Lower leg skin (tissue), 4 donors: ENCODE results near the gene IPO9. TPM values are rescaled to one million over a fixed set of nuclear protein-coding genes. Genes with fewer than 3 reads are reported as not detected.

ENCODE experiments used
- DNase-seq, 2 donors: peaks; one replicate each; pipeline ENCODE4 v3.0.0-alpha.2; 2019; ENCODE audit warnings: low spot score in 2 of 2
- H3K4me3 ChIP-seq: fragments of 200-600 bp; sonication (generic); 2 replicates; pipeline ENCODE4 v1.5.1; 2017; ENCODE audit warnings: mild to moderate bottlenecking, low read depth; ENCODE audit not compliant: poor library complexity, severe bottlenecking
- POLR2A ChIP-seq, 2 donors: fragments of 450-650 bp; IDR thresholded peaks; one replicate each; pipeline ENCODE4 v1.6.1; 2016 to 2017; ENCODE audit warnings: antibody characterized with exemption in 2 of 2, mild to moderate bottlenecking in 1 of 2, moderate library complexity in 1 of 2
- WGBS, 2 donors: methylation state at CpG; one replicate each; pipeline ENCODE4 v1.1.5; 2018; 5-methylcytosine and 5-hydroxymethylcytosine counted together
- intact Hi-C: fragments of 100-400 bp; cut with DNase I; formaldehyde crosslinking; loops from one replicate; pipeline ENCODE4 v1.15.0; 2023; ENCODE audit warnings: low total_unique reads
- total RNA-seq, 4 donors: library from RNA; depleted of rRNA; stranded (reverse); fragments of >200 nt; gene quantifications; one replicate each; pipeline ENCODE4 v1.1.0, GENCODE V29; 2016
- TF ChIP-seq, protein P1 (sequence below), 3 donors: fragments of 450-650 bp; IDR thresholded peaks; one replicate each; pipeline ENCODE4 v1.5.1; 2016; ENCODE audit warnings: antibody characterized with exemption in 3 of 3, mild to moderate bottlenecking in 3 of 3, moderate library complexity in 2 of 3

The IPO9 gene
- total RNA-seq, 4 donors from 2014 or later = 12.1 to 16.3 (median 15.4) TPM

DNA sequence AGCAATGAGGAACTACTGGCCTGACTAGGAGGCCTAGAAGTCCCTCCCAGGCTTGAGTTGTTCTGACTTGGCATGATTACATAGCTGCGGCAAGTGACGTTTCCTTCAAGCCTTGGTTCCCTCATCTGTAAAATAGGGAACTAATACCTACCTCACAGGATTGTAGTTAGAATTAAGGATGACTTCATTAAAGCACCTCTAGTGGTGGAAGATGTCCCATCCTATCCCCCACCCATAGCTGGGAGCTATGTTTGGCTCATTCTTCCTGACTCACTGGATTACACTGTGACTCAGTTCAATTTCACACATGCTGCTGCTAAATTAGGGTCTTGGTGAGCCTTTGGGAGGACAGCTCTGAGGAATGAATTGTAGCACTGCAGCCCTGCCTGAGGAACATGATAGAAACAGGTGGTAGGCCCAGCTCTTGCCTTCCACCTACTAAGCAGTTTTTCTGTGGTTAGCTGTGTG lies 53.7 kb downstream of the IPO9 start:
- H3K4me3 ChIP-seq = no peak overlapping the region
- DNase-seq = peak in 1 of 2 donors; percentile 75
- intact Hi-C loops = no loop called here
- TF ChIP-seq, protein P1, sequence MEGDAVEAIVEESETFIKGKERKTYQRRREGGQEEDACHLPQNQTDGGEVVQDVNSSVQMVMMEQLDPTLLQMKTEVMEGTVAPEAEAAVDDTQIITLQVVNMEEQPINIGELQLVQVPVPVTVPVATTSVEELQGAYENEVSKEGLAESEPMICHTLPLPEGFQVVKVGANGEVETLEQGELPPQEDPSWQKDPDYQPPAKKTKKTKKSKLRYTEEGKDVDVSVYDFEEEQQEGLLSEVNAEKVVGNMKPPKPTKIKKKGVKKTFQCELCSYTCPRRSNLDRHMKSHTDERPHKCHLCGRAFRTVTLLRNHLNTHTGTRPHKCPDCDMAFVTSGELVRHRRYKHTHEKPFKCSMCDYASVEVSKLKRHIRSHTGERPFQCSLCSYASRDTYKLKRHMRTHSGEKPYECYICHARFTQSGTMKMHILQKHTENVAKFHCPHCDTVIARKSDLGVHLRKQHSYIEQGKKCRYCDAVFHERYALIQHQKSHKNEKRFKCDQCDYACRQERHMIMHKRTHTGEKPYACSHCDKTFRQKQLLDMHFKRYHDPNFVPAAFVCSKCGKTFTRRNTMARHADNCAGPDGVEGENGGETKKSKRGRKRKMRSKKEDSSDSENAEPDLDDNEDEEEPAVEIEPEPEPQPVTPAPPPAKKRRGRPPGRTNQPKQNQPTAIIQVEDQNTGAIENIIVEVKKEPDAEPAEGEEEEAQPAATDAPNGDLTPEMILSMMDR (IDR thresholded peaks at IDR 0.05) = no peak
- no peak for TF ChIP-seq POLR2A (IDR thresholded peaks at IDR 0.05)
- WGBS, 2 donors = 39 to 52% methylated on average over 2 of the region's 2 CpGs

DNA sequence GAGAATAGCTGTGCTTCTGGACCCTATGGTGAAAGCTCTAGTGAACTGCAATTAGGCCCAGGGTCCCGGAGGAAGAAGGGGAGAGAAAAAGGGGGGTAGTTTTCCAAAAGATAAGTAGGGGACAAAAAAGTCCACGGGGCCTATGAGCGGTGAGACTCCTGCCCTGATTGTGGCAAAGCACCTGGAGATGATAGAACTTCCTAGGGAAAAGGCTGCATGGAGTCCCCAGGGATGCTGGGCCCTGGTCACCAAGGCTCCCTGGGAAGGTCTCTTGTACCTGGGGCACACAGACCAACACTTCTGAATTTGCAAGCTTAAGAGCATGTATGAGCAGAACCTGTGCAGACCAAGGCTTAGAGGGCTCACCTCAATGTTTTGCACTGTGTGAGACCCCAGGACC lies 54.3 kb downstream of the IPO9 start:
- peak in 1 of 2 donors; percentile 52 for DNase-seq
- intact Hi-C loops = no loop called here

DNA sequence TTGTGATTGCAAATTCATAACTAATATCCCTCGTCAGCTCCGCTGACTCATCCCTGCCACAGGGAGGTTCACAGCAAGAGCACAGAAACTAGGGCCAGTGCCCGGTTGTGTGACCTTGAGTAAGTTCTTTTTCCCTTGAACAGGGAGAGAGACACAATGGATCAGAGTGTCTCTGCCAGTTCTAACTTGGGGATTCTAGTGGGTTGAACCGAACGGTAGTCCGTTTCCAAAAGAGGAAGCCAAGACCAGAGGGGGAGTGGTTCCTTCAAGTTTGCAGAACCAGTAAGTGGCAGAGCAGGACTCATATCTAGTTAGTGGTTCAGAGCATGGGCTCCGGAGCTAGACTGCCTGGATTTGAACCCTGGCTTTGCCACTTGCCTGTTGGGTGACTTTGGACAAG lies 54.8 kb downstream of the IPO9 start:
- peak; percentile 56 to 86 for DNase-seq
- 9 to 11% methylated on average over 7 of the region's 7 CpGs for WGBS, 2 donors
- H3K4me3 ChIP-seq = no peak overlapping the region
- TF ChIP-seq, protein P1 (IDR thresholded peaks at IDR 0.05) = no peak
- no peak for TF ChIP-seq POLR2A (IDR thresholded peaks at IDR 0.05)
- intact Hi-C loops = no loop called here

More for the DNA sequence above, 54.3 kb downstream of the IPO9 start:
- H3K4me3 ChIP-seq = no peak overlapping the region
- WGBS, 2 donors = 75 to 80% methylated on average over 3 of the region's 3 CpGs
- TF ChIP-seq, protein P1 (IDR thresholded peaks at IDR 0.05) = no peak
- no peak for TF ChIP-seq POLR2A (IDR thresholded peaks at IDR 0.05)

DNA sequence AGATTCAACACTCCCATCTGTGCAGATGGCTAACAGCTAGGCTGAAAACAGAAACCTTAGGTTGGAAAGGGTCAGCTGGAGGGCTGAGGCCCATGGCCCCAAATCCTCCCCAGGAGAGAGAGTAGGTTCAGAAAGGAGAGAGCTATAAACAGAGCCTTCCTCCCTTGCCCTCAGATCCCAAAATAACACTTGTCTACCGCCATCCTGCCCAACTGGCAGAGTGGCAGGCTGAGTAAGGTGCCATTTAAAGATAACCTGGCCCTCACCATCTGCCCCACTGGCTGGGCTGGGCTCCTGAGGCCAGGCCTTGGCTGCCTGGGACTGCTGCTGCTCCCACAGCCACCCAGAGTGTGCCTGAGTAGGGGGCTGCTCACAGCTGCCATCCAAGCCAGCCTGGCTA lies 55.5 kb downstream of the IPO9 start:
- no peak for TF ChIP-seq POLR2A (IDR thresholded peaks at IDR 0.05)
- TF ChIP-seq, protein P1 (IDR thresholded peaks at IDR 0.05) = no peak

DNA sequence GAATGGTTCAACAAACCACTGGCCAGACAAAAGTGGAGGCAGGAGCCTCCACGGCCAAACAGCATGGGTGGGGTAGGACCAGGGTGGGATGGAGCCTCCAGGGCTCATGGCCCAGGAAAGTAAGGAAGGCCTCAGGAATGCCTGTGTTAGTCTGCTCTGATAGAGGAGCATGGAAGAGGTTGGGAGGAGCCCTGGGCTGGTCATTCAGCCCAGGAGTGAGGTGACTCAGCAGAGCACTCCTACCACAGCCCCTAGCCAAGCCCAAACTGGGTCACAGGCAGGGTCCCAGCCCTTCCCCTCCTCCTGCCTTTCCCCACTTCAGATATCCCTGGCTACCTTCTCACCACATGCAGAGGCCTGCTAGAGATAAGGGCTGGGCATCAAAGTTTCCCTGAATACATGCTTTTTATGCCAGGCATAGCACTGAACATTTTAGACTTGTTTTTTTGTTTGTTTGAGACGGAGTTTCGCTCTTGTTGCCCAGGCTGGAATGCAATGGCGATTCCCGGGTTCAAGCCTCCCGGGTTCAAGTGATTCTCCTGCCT lies 56.6 kb downstream of the IPO9 start:
- no peak for TF ChIP-seq POLR2A (IDR thresholded peaks at IDR 0.05)
- TF ChIP-seq, protein P1 (IDR thresholded peaks at IDR 0.05) = no peak
- DNase-seq = peak in 1 of 2 donors; percentile 45
- intact Hi-C loops = no loop called here
- WGBS, 2 donors = 48 to 58% methylated on average over 6 of the region's 6 CpGs
- H3K4me3 ChIP-seq = no peak overlapping the region

More for the DNA sequence above, 55.5 kb downstream of the IPO9 start:
- 50 to 55% methylated on average over 1 of the region's 1 CpG for WGBS, 2 donors
- H3K4me3 ChIP-seq = no peak overlapping the region
- peak in 1 of 2 donors; percentile 37 for DNase-seq
- intact Hi-C loops = no loop called here
